ENCODE measurements around the gene PTPN14. TPM values are rescaled to one million over a fixed set of nuclear protein-coding genes. Genes with fewer than 3 reads are reported as not detected.
A peak's percentile ranks its signal among the peaks of the same experiment; 100 is the strongest.

The PTPN14 gene
- total RNA-seq, 1 experiment from 2014 or later, result 209 TPM

DNA sequence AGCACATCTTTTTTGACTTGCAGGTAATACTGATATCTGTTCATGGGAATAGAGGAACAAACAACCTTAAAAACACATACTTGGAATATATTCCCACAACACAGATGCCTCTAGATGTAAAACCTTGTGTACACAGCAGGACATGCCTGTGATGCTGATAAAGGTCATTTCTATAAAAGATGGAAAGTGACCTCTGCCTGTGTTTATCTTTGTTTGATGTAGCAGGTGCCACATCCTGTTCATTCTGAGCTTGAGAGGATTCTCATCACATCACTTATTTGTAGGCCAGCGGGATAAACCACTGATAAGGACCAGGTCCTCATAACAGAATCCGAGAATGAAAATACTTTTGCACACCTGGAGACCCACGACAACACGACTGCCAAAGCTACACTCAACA, 136.7 kb downstream of the PTPN14 start:
- intact Hi-C loops (cut with micrococcal nuclease; ENCODE audit: unreplicated experiment) (no loop called here), in situ Hi-C loops (cut with HindIII; ENCODE audit: low pct_unique_long_range_greater_than_20kb, low sequenced_read_pairs) (no loop called here)
- Histone ChIP-seq H3K4me1 (ENCODE audit: control insufficient read depth, insufficient read depth, low read length) (peaks cover 45% of the 10 kb centered on the region), H3K27ac (ENCODE audit: low read length) (peak overlapping the region; percentile 35), H3K36me3 (ENCODE audit: control insufficient read depth, insufficient read depth, low read length) (peaks cover 17% of the 10 kb centered on the region), H3K9me3 (ENCODE audit: control insufficient read depth, insufficient read depth, low read depth, low read length) (no peaks in the 10 kb centered on the region; the same call in 1 of the 2 replicates), H3K27me3 (ENCODE audit: control insufficient read depth, insufficient read depth, low read length) (no peaks in the 10 kb centered on the region), H3K4me3 (ENCODE audit: low read depth in 2 of 2, low read length in 2 of 2) (no peak overlapping the region)
- BruUV-seq (replicated peaks), result no TSS peak
- ChIA-PET POLR2A (no interaction called here), CTCF (no interaction called here)
- DNase-seq (ENCODE audit: low read depth, low spot score) (no peak), ATAC-seq (no peak)
- TF ChIP-seq, protein P1, sequence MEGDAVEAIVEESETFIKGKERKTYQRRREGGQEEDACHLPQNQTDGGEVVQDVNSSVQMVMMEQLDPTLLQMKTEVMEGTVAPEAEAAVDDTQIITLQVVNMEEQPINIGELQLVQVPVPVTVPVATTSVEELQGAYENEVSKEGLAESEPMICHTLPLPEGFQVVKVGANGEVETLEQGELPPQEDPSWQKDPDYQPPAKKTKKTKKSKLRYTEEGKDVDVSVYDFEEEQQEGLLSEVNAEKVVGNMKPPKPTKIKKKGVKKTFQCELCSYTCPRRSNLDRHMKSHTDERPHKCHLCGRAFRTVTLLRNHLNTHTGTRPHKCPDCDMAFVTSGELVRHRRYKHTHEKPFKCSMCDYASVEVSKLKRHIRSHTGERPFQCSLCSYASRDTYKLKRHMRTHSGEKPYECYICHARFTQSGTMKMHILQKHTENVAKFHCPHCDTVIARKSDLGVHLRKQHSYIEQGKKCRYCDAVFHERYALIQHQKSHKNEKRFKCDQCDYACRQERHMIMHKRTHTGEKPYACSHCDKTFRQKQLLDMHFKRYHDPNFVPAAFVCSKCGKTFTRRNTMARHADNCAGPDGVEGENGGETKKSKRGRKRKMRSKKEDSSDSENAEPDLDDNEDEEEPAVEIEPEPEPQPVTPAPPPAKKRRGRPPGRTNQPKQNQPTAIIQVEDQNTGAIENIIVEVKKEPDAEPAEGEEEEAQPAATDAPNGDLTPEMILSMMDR (IDR thresholded peaks at IDR 0.05), result no peak
- TF ChIP-seq POLR2AphosphoS5 (IDR thresholded peaks at IDR 0.05; ENCODE audit: low read depth, low read length), result no peak
- TF ChIP-seq SIN3A (IDR thresholded peaks at IDR 0.05; ENCODE audit: borderline replicate concordance, insufficient read depth, low read depth, low read length), result no peak
- TF ChIP-seq, protein P2, sequence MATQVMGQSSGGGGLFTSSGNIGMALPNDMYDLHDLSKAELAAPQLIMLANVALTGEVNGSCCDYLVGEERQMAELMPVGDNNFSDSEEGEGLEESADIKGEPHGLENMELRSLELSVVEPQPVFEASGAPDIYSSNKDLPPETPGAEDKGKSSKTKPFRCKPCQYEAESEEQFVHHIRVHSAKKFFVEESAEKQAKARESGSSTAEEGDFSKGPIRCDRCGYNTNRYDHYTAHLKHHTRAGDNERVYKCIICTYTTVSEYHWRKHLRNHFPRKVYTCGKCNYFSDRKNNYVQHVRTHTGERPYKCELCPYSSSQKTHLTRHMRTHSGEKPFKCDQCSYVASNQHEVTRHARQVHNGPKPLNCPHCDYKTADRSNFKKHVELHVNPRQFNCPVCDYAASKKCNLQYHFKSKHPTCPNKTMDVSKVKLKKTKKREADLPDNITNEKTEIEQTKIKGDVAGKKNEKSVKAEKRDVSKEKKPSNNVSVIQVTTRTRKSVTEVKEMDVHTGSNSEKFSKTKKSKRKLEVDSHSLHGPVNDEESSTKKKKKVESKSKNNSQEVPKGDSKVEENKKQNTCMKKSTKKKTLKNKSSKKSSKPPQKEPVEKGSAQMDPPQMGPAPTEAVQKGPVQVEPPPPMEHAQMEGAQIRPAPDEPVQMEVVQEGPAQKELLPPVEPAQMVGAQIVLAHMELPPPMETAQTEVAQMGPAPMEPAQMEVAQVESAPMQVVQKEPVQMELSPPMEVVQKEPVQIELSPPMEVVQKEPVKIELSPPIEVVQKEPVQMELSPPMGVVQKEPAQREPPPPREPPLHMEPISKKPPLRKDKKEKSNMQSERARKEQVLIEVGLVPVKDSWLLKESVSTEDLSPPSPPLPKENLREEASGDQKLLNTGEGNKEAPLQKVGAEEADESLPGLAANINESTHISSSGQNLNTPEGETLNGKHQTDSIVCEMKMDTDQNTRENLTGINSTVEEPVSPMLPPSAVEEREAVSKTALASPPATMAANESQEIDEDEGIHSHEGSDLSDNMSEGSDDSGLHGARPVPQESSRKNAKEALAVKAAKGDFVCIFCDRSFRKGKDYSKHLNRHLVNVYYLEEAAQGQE (IDR thresholded peaks at IDR 0.05; ENCODE audit: insufficient read depth in 1 of 2, low read depth in 2 of 2, low read length in 1 of 2), result no peak
- peak; percentile 82 for TF ChIP-seq TCF7L2 (IDR thresholded peaks at IDR 0.05; ENCODE audit: low read depth, low read length)

DNA sequence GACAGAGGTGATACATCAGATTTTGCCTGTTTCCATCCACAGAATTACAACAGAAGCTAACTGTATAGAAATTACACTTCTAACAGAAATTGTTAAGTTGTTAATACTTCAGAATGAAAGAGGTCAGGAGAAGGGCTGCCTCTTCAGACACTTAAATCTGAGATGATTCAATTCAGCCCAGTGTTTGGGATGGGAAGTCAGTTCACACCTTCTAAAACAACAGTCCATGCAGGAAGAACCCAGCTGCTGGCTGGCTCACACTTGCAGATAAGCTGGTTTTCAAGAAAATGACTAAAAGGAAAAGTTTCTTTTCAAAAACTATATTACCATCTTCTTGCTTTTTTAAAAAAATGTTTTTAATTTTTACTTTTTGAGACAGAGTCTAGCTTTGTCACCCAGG, 138.1 kb downstream of the PTPN14 start:
- BruUV-seq (replicated peaks), result no TSS peak
- in situ Hi-C loops (cut with HindIII; ENCODE audit: low pct_unique_long_range_greater_than_20kb, low sequenced_read_pairs), result no loop called here

More for the DNA sequence above, 138.1 kb downstream of the PTPN14 start:
- TF ChIP-seq TCF7L2 (IDR thresholded peaks at IDR 0.05; ENCODE audit: low read depth, low read length), result no peak
- TF ChIP-seq POLR2AphosphoS5 (IDR thresholded peaks at IDR 0.05; ENCODE audit: low read depth, low read length), result no peak
- no peak for TF ChIP-seq SIN3A (IDR thresholded peaks at IDR 0.05; ENCODE audit: borderline replicate concordance, insufficient read depth, low read depth, low read length)
- TF ChIP-seq, protein P2 (IDR thresholded peaks at IDR 0.05; ENCODE audit: insufficient read depth in 1 of 2, low read depth in 2 of 2, low read length in 1 of 2), result no peak
- TF ChIP-seq, protein P1 (IDR thresholded peaks at IDR 0.05), result no peak
- intact Hi-C loops (cut with micrococcal nuclease; ENCODE audit: unreplicated experiment), result no loop called here
- no peak for DNase-seq (ENCODE audit: low read depth, low spot score)
- CTCF ChIA-PET, result no interaction called here
- Histone ChIP-seq H3K27me3 (ENCODE audit: control insufficient read depth, insufficient read depth, low read length) (no peaks in the 10 kb centered on the region), H3K4me1 (ENCODE audit: control insufficient read depth, insufficient read depth, low read length) (peaks cover 34% of the 10 kb centered on the region), H3K9me3 (ENCODE audit: control insufficient read depth, insufficient read depth, low read depth, low read length) (no peaks in the 10 kb centered on the region; the same call in 1 of the 2 replicates), H3K27ac (ENCODE audit: low read length) (peak overlapping the region; percentile 61; the same call in 1 of the 2 replicates), H3K36me3 (ENCODE audit: control insufficient read depth, insufficient read depth, low read length) (peaks cover 23% of the 10 kb centered on the region), H3K4me3 (ENCODE audit: low read depth in 2 of 2, low read length in 2 of 2) (no peak overlapping the region)
- ATAC-seq, result no peak
- POLR2A ChIA-PET, result no interaction called here

Measured in Panc1 (cell line).